AG09309 (cell line): ENCODE data around the gene PARD3.

Experiments
- DNase-seq: peaks from one replicate; pipeline ENCODE4 v3.0.0-alpha.2; 2010; ENCODE audit warnings: low read depth
- H3K4me3 ChIP-seq: 2 replicates; pipeline ENCODE4 v1.5.1; 2011; ENCODE audit warnings: mild to moderate bottlenecking, low read depth, low read length, moderate library complexity; ENCODE audit not compliant: control insufficient read depth
- CTCF ChIP-seq: IDR thresholded peaks from 2 replicates; pipeline ENCODE4 v1.5.1; 2011; ENCODE audit warnings: mild to moderate bottlenecking, low read depth, low read length, inconsistent platforms; ENCODE audit not compliant: insufficient read depth, control insufficient read depth; ENCODE audit errors: missing control alignments

Gene PARD3

DNA sequence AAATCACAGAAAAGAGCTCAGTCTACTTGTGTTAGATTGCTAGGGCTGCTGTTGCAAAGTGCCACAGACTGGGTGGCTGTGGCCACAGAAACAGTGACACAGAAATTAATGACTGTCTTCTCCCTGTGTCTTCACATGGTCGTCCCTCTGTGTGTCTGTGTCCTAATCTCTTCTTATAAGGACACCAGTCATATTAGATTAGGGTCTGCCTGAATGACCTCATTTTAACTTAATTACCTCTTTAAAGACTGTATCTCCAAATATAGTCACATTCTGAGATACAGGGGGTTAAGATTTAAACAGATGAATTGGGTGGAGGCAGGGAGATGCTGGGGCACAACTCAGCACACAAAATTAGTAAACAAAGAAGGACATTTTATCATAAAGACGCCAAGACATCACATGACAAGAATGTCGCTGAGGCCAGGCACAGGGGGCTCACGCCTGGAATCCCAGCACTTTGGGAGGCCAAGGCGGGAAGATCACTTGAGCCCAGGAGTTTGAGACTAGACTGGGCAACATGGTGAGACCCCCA is 23.3 kb upstream of the PARD3 start:
- no peak for TF ChIP-seq CTCF
- DNase-seq = no peak
- no peak overlapping the region for H3K4me3 ChIP-seq

- no peak for TF ChIP-seq CTCF
- no peak overlapping the region for H3K4me3 ChIP-seq
- no peak for DNase-seq
These were observed 20.9 kb upstream of the PARD3 start for GRCh38 chr10:34835908-34836508.

DNA sequence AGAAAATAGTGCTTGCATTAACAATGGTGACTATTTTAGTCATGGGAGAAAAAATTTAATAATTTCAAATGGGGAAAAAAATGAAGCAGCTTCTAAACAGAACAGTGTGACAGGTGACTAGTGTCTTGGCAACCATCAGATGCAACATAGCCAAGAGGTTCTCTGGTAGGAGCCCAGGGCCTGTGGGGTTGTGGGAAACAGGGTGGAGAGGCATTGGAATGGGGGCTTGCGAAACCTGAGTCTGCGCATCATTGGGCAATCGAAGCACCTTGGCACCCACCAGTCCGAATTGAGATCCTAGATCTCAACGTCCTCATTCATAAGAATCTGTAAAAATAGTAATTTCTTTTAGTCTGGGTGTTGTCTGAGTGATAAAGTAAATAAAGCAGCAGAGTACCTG is 19.2 kb upstream of the PARD3 start:
- DNase-seq = no peak
- H3K4me3 ChIP-seq = no peak overlapping the region

DNA sequence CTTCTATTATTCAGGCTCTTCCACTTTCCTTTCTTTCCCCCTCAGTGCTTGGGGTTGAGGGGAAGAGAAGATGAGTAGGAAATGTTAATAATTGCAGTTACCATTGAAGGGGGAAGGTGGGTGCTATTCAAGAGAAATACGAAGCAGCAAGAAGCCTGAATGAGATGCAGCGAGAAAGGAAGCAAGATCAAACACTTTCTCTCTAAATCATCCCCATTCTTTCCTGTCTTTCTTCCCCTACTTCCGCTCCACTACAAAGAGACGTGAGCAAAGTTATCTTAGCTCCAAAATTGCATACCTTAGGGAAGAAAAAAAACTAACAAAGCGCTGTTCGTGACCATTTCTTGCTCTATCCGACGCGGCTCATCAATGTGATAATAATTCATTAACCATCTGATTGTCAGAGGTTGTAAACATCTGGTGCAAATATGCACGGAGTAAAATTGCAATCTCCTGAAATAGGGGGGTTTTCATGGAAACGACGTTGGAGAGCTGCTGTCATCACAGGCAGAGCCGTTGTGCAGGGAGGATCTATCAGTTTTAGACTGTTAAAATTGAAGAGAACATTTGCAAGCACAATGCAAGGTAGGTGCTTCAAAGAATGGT is 15.2 kb upstream of the PARD3 start:
- no peak overlapping the region for H3K4me3 ChIP-seq
- no peak for DNase-seq
- no peak for TF ChIP-seq CTCF

More for the DNA sequence above, 19.2 kb upstream of the PARD3 start:
- TF ChIP-seq CTCF = no peak

- DNase-seq = no peak
- no peak overlapping the region for H3K4me3 ChIP-seq
- no peak for TF ChIP-seq CTCF
These were observed 12.0 kb upstream of the PARD3 start for GRCh38 chr10:34826857-34827766.

- DNase-seq = no peak
- H3K4me3 ChIP-seq = no peak overlapping the region
- TF ChIP-seq CTCF = no peak
These were observed 11.1 kb upstream of the PARD3 start for GRCh38 chr10:34826221-34826620.
